HepG2 (cell line): ENCODE data around the gene ZBTB21. TPM values are rescaled to one million over a fixed set of nuclear protein-coding genes. Genes with fewer than 3 reads are reported as not detected.

Experiments
- ATAC-seq: fragments of 200-7000 bp; cut with Tn5 transposase; 3 replicates; pipeline ENCODE4 v1.9.1; 2020; ENCODE audit warnings: mild to moderate bottlenecking, moderate library complexity
- BruUV-seq: library from RNA; stranded (reverse); fragments of 400-500 nt; replicated peaks from 2 replicates; lab custom pipeline; 2021; lab: Mats Ljungman, UMichigan
- CTCF ChIA-PET: fragments of 300-600 bp; formaldehyde crosslinking; extraction: SDS; loops from one replicate; lab custom pipeline; 2021; ENCODE audit warnings: low total read pairs, inconsistent platforms, low intra/inter-chr PET ratio; lab: Yijun Ruan, JAX
- POLR2A ChIA-PET: fragments of 350-600 bp; sonication (Branson Sonifier 250); formaldehyde crosslinking; loops from one replicate; lab custom pipeline; 2020; ENCODE audit warnings: antibody characterized with exemption, inconsistent platforms; lab: Yijun Ruan, JAX
- DNase-seq: peaks from one replicate; pipeline ENCODE4 v3.0.0-alpha.2; 2015; ENCODE audit warnings: low spot score
- FAIRE-seq: peaks from 3 replicates; lab custom pipeline; 2011; peaks lifted over from hg19 to GRCh38; lab: Jason Lieb, UNC
- H2AFZ ChIP-seq: one replicate; pipeline ENCODE4 v1.6.1; 2011; ENCODE audit warnings: low read length, inconsistent platforms
- H3K27ac ChIP-seq: fragments of 300-600 bp; 3 replicates; pipeline ENCODE4 v1.8.0; 2011; ENCODE audit warnings: mixed run types, mild to moderate bottlenecking, mixed read lengths, low read length, inconsistent platforms; ENCODE audit not compliant: insufficient read depth; ENCODE audit errors: extremely low read length
- H3K27me3 ChIP-seq, 2 experiments: fragments of 200-600 bp in 1 of 2; 2 replicates in 1 of 2; 3 replicates in 1 of 2; pipeline versions ENCODE4 v1.6.0 to v1.8.0; 2011; ENCODE audit warnings: low read length in 2 of 2, mild to moderate bottlenecking in 2 of 2, moderate library complexity in 2 of 2, inconsistent platforms in 1 of 2; ENCODE audit not compliant: insufficient read depth in 2 of 2, control insufficient read depth in 1 of 2
- H3K36me3 ChIP-seq, 2 experiments: fragments of 200-600 bp in 1 of 2; replicated peaks in 1 of 2; 2 replicates in 1 of 2; 3 replicates in 1 of 2; pipeline versions ENCODE4 v1.5.1 to v1.8.0; 2011; ENCODE audit warnings: low read length in 2 of 2, inconsistent platforms in 1 of 2; ENCODE audit not compliant: insufficient read depth in 2 of 2, control insufficient read depth in 1 of 2
- H3K4me1 ChIP-seq: 2 replicates; pipeline ENCODE4 v1.5.1; 2012; ENCODE audit warnings: low read length, inconsistent platforms; ENCODE audit not compliant: insufficient read depth
- H3K4me2 ChIP-seq: 2 replicates; pipeline ENCODE4 v1.6.0; 2011; ENCODE audit warnings: low read depth, low read length, inconsistent platforms
- H3K4me3 ChIP-seq, 3 experiments: fragments of 200-600 bp in 1 of 3; sonication (generic), shearing (Covaris generic) in 1 of 3; replicated peaks in 1 of 3; 2 replicates each; pipeline ENCODE4 v1.5.1; 2011 to 2016; ENCODE audit warnings: low read length in 3 of 3, inconsistent platforms in 2 of 3, low read depth in 2 of 3, mild to moderate bottlenecking in 2 of 3, control low read depth in 1 of 3, mixed read lengths in 1 of 3; ENCODE audit not compliant: insufficient read depth in 1 of 3
- H3K79me2 ChIP-seq: one replicate; pipeline ENCODE4 v1.6.1; 2011; ENCODE audit warnings: low read length, inconsistent platforms; ENCODE audit not compliant: insufficient read depth
- H3K9ac ChIP-seq: 2 replicates; pipeline ENCODE4 v1.6.0; 2011; ENCODE audit warnings: mild to moderate bottlenecking, low read depth, low read length, inconsistent platforms; ENCODE audit not compliant: insufficient read depth
- H3K9me3 ChIP-seq: 2 replicates; pipeline ENCODE4 v1.5.1; 2012; ENCODE audit warnings: mild to moderate bottlenecking, low read length
- H4K20me1 ChIP-seq: 2 replicates; pipeline ENCODE4 v1.6.0; 2011; ENCODE audit warnings: inconsistent platforms, mild to moderate bottlenecking, low read length, moderate library complexity; ENCODE audit not compliant: insufficient read depth
- ARID3A ChIP-seq: IDR thresholded peaks from 2 replicates; pipeline ENCODE4 v1.6.1; 2012; ENCODE audit warnings: low read depth, low read length, improper control_type of control experiment
- ATF3 ChIP-seq: sonication (generic); formaldehyde crosslinking; IDR thresholded peaks from 2 replicates; pipeline ENCODE4 v1.4.0; 2020; ENCODE audit warnings: missing genetic modification reagents
- ATF7 ChIP-seq, 2 experiments: fragments of 450-650 bp in 1 of 2; sonication (generic) in 1 of 2; formaldehyde crosslinking in 1 of 2; IDR thresholded peaks; 2 replicates each; pipeline versions ENCODE4 v1.4.0 to v1.6.1; 2016 to 2020; ENCODE audit warnings: antibody characterized with exemption in 1 of 2, mild to moderate bottlenecking in 1 of 2, missing genetic modification reagents in 1 of 2
- CBX1 ChIP-seq: IDR thresholded peaks from one replicate; pipeline ENCODE4 v1.6.1; 2016; ENCODE audit warnings: antibody characterized with exemption, low read depth
- GATAD2A ChIP-seq: IDR thresholded peaks from 2 replicates; pipeline ENCODE4 v1.6.1; 2016
- GPBP1L1 ChIP-seq: sonication (generic); formaldehyde crosslinking; IDR thresholded peaks from 2 replicates; pipeline ENCODE4 v1.5.0; 2020; ENCODE audit warnings: mild to moderate bottlenecking, missing genetic modification reagents
- HOXA9 ChIP-seq: sonication (generic); formaldehyde crosslinking; IDR thresholded peaks from 2 replicates; pipeline ENCODE4 v1.8.1; 2022; ENCODE audit warnings: missing genetic modification reagents, mild to moderate bottlenecking, moderate library complexity, borderline replicate concordance
- KDM5B ChIP-seq: sonication (generic); formaldehyde crosslinking; IDR thresholded peaks from 2 replicates; pipeline ENCODE4 v1.4.0; 2020; ENCODE audit warnings: missing genetic modification reagents, mild to moderate bottlenecking, borderline replicate concordance
- MED8 ChIP-seq: sonication (generic); formaldehyde crosslinking; IDR thresholded peaks from 2 replicates; pipeline ENCODE4 v1.8.1; 2023; ENCODE audit warnings: mild to moderate bottlenecking, missing genetic modification reagents; ENCODE audit not compliant: insufficient replicate concordance
- RBAK ChIP-seq: sonication (generic); formaldehyde crosslinking; IDR thresholded peaks from 2 replicates; pipeline ENCODE4 v1.5.1; 2020; ENCODE audit warnings: mild to moderate bottlenecking, missing genetic modification reagents
- SP4 ChIP-seq: sonication (generic); formaldehyde crosslinking; IDR thresholded peaks from 2 replicates; pipeline ENCODE4 v1.8.1; 2023; ENCODE audit warnings: mild to moderate bottlenecking, missing genetic modification reagents
- SP5 ChIP-seq: IDR thresholded peaks from 2 replicates; pipeline ENCODE4 v1.6.1; 2016; ENCODE audit warnings: low read depth, borderline replicate concordance
- TEF ChIP-seq: sonication (generic); formaldehyde crosslinking; IDR thresholded peaks from 2 replicates; pipeline ENCODE4 v1.5.0; 2020; ENCODE audit warnings: missing genetic modification reagents
- ZNF282 ChIP-seq: fragments of 450-650 bp; IDR thresholded peaks from 2 replicates; pipeline ENCODE4 v1.6.1; 2018; ENCODE audit not compliant: partially characterized antibody
- ZNF660 ChIP-seq: sonication (generic); formaldehyde crosslinking; IDR thresholded peaks from 2 replicates; pipeline ENCODE4 v1.5.1; 2020; ENCODE audit warnings: mild to moderate bottlenecking, low read depth, missing genetic modification reagents, borderline replicate concordance
- ZNF780A ChIP-seq: sonication (generic); formaldehyde crosslinking; IDR thresholded peaks from 2 replicates; pipeline ENCODE4 v1.8.0; 2022; ENCODE audit warnings: mild to moderate bottlenecking, missing genetic modification reagents, moderate library complexity
- ZSCAN22 ChIP-seq: sonication (generic); formaldehyde crosslinking; IDR thresholded peaks from 2 replicates; pipeline ENCODE4 v1.4.0; 2020; ENCODE audit warnings: mild to moderate bottlenecking, missing genetic modification reagents
- WGBS: methylation state at CpG from one replicate; pipeline ENCODE4 v1.1.6; 2017; ENCODE audit warnings: low lambda C conversion rate; 5-methylcytosine and 5-hydroxymethylcytosine counted together
- in situ Hi-C: cut with HindIII; loops from 2 replicates; pipeline ENCODE4 v1.10.0; 2017; ENCODE audit warnings: low pct_unique_long_range_greater_than_20kb; ENCODE audit not compliant: extremely low pct_ligation_motif_present
- intact Hi-C: fragments of 100-400 bp; cut with micrococcal nuclease; formaldehyde crosslinking; loops from one replicate; pipeline ENCODE4 v1.10.0; 2022; ENCODE audit not compliant: unreplicated experiment
- polyA plus RNA-seq, 8 experiments: library from polyadenylated mRNA; depleted of rRNA in 3 of 8; stranded (reverse) in 7 of 8; unstranded in 1 of 8; fragments of >200 nt; fragmentation: Illumina TruSeq in 4 of 8; extraction: Trizol in 4 of 8; gene quantifications; 2 replicates each; pipeline versions ENCODE4 v1.2.1 to v1.2.3, GENCODE V29; 2011 to 2016; ENCODE audit warnings: low read depth in 4 of 8, missing spikeins in 1 of 8, mixed read lengths in 1 of 8; ENCODE audit not compliant: insufficient read depth in 1 of 8
- total RNA-seq, 5 experiments: library from RNA; depleted of rRNA; stranded (reverse); fragments of >200 nt; fragmentation: Illumina TruSeq; extraction: Trizol; gene quantifications; 2 replicates each; pipeline ENCODE4 v1.2.3, GENCODE V29; 2016; ENCODE audit warnings: low read depth in 1 of 5

ZBTB21 gene
- total and polyA plus RNA-seq, 2 of the 13 experiments (the other 11 are each of a cell fraction or from before 2014, with no cell fraction given), result 4.5 to 6.1 TPM

- 0 out of 2 replicates have a peak, but pooled peaks cover 4% of the 10 kb centered on the region for H3K9me3 ChIP-seq
- peaks cover 5 to 49% of the 10 kb centered on the region in 2 experiments for H3K27me3 ChIP-seq
- in situ Hi-C loops, result no loop called here
- no peak for ATAC-seq
- DNase-seq, result no peak
- H3K4me2 ChIP-seq, result no peak overlapping the region
- BruUV-seq, result no TSS peak
- H3K79me2 ChIP-seq, result no peaks in the 10 kb centered on the region
- no peak for TF ChIP-seq ZNF660
- no peak for TF ChIP-seq CBX1
- TF ChIP-seq SP4 (CRISPR knock-in tag), result no peak
- no peak for TF ChIP-seq ZNF780A (CRISPR knock-in tag)
- no peak for TF ChIP-seq ARID3A
- no peak for TF ChIP-seq RBAK (CRISPR knock-in tag)
- TF ChIP-seq SP5, result no peak
- TF ChIP-seq TEF (CRISPR knock-in tag), result no peak
- no peak for TF ChIP-seq ZNF282
- TF ChIP-seq ATF3, result no peak
- no peak for TF ChIP-seq MED8 (CRISPR knock-in tag)
- no peak for TF ChIP-seq ATF7 (IDR thresholded peaks at IDR 0.05)
- no peak for TF ChIP-seq ATF7 (CRISPR knock-in tag; IDR thresholded peaks at IDR 0.05)
- TF ChIP-seq HOXA9 (CRISPR knock-in tag), result no peak
- no peak for TF ChIP-seq ZSCAN22 (CRISPR knock-in tag)
- no peak for TF ChIP-seq KDM5B (CRISPR knock-in tag)
- no peak for TF ChIP-seq GATAD2A (CRISPR knock-in tag)
- no peak for TF ChIP-seq GPBP1L1 (CRISPR knock-in tag)
- no peak for FAIRE-seq
- H3K4me3 ChIP-seq, result no peak overlapping the region
- no peak overlapping the region for H3K9ac ChIP-seq
- H3K27ac ChIP-seq, result no peak overlapping the region
- no peak overlapping the region for H2AFZ ChIP-seq
- no peaks in the 10 kb centered on the region for H3K4me1 ChIP-seq
- ChIA-PET POLR2A (no interaction called here), CTCF (no interaction called here)
- H4K20me1 ChIP-seq, result no peaks in the 10 kb centered on the region
- intact Hi-C loops, result no loop called here
- H3K36me3 ChIP-seq, result no peaks in the 10 kb centered on the region
- 47% methylated on average over 7 of the region's 11 CpGs for WGBS
Observed at GRCh38 chr21:42019101-42019605, 9.0 kb upstream of the ZBTB21 start.
